ENCODE measurements around the gene UBN1.

Gene UBN1
- total RNA-seq: 100 to 155 (median 124) reads per million in 9 experiments

GRCh38 chr16:4846901-4847773 is at the start of gene UBN1, which contains the start of gene GLYR1:
TSS of gene UBN1 (plus strand) at chr16:4847481. CDS start at chr16:4852918, 5,437 bp downstream.
TSS of gene GLYR1 (minus strand) at chr16:4847288. CDS start at chr16:4847265, 23 bp downstream.
- Mint-ChIP-seq H3K4me1 (ENCODE audit: low read depth in 2 of 2) (peaks cover 30 to 50% of the 10 kb centered on the region in 2 donors), H3K4me3 (peak within 1 kb of the TSS; percentile 89 to 93), H3K27me3 (no peaks in the 10 kb centered on the region), H3K27ac (peak within 1 kb of the TSS; percentile 98 to 99), H3K9me3 (no peaks in the 10 kb centered on the region), H3K36me3 (ENCODE audit: insufficient read depth) (peaks cover 45% of the 10 kb centered on the region)
- DNase-seq: peak; percentile 99 to 100 (median 100)
- ATAC-seq (replicated peaks): peak; percentile 86

GRCh38 chr16:4797805-4798252 is 49.5 kb upstream of the UBN1 start:
- Mint-ChIP-seq H3K4me1 (ENCODE audit: low read depth in 2 of 2) (peaks cover under 1 to 9% of the 10 kb centered on the region in 2 donors), H3K4me3 (no peak overlapping the region), H3K27ac (no peak overlapping the region), H3K36me3 (ENCODE audit: insufficient read depth) (peaks cover 12% of the 10 kb centered on the region), H3K9me3 (no peaks in the 10 kb centered on the region), H3K27me3 (no peaks in the 10 kb centered on the region)
- DNase-seq: no peak
- no peak for ATAC-seq (replicated peaks)

- Mint-ChIP-seq H3K27ac (no peak overlapping the region), H3K36me3 (ENCODE audit: insufficient read depth) (peaks cover 16% of the 10 kb centered on the region), H3K4me1 (ENCODE audit: low read depth in 2 of 2) (peaks cover 4 to 11% of the 10 kb centered on the region in 2 donors), H3K4me3 (no peak overlapping the region), H3K27me3 (no peaks in the 10 kb centered on the region), H3K9me3 (no peaks in the 10 kb centered on the region)
- ATAC-seq (replicated peaks) (no peak), DNase-seq (no peak)
Observed at GRCh38 chr16:4798456-4798855, 48.8 kb upstream of the UBN1 start.

GRCh38 chr16:4799171-4799855 is 48.0 kb upstream of the UBN1 start:
- ATAC-seq (replicated peaks): no peak
- no peaks in the 10 kb centered on the region for H3K27me3 Mint-ChIP-seq
- DNase-seq: no peak
- no peak overlapping the region for H3K4me3 Mint-ChIP-seq
- H3K9me3 Mint-ChIP-seq: no peaks in the 10 kb centered on the region
- H3K4me1 Mint-ChIP-seq (ENCODE audit: low read depth in 2 of 2): peaks cover 4 to 11% of the 10 kb centered on the region in 2 donors
- H3K36me3 Mint-ChIP-seq (ENCODE audit: insufficient read depth): peaks cover 16% of the 10 kb centered on the region
- peak overlapping the region in 1 of 2 donors; percentile 41 for H3K27ac Mint-ChIP-seq

GRCh38 chr16:4800290-4801041 is 46.8 kb upstream of the UBN1 start:
- Mint-ChIP-seq H3K4me3 (peak overlapping the region; percentile 67 to 79), H3K27me3 (no peaks in the 10 kb centered on the region), H3K9me3 (no peaks in the 10 kb centered on the region), H3K4me1 (ENCODE audit: low read depth in 2 of 2) (peaks cover 4 to 11% of the 10 kb centered on the region in 2 donors), H3K27ac (peak overlapping the region in 1 of 2 donors; percentile 96), H3K36me3 (ENCODE audit: insufficient read depth) (peaks cover 24% of the 10 kb centered on the region)
- no peak for ATAC-seq (replicated peaks)
- no peak for DNase-seq

- DNase-seq: no peak
- peaks cover 25% of the 10 kb centered on the region for H3K36me3 Mint-ChIP-seq (ENCODE audit: insufficient read depth)
Observed at GRCh38 chr16:4801051-4801961, 46.0 kb upstream of the UBN1 start.

GRCh38 chr16:4801962-4802658 is 45.2 kb upstream of the UBN1 start, which contains the start of gene ROGDI:
TSS of gene ROGDI (minus strand) at chr16:4802633. CDS start at chr16:4802571, 62 bp downstream.
- peak within 1 kb of the TSS; percentile 79 to 87 for H3K4me3 Mint-ChIP-seq
- H3K9me3 Mint-ChIP-seq: no peaks in the 10 kb centered on the region
- peak; percentile 70 to 82 (median 81) for DNase-seq
- peak within 1 kb of the TSS; percentile 80 to 92 for H3K27ac Mint-ChIP-seq
- H3K4me1 Mint-ChIP-seq (ENCODE audit: low read depth in 2 of 2): peaks cover 4 to 11% of the 10 kb centered on the region in 2 donors
- peaks cover 31% of the 10 kb centered on the region for H3K36me3 Mint-ChIP-seq (ENCODE audit: insufficient read depth)
- peak; percentile 75 for ATAC-seq (replicated peaks)
- H3K27me3 Mint-ChIP-seq: no peaks in the 10 kb centered on the region

More at GRCh38 chr16:4801051-4801961, 46.0 kb upstream of the UBN1 start:
- no peaks in the 10 kb centered on the region for H3K27me3 Mint-ChIP-seq
- H3K4me1 Mint-ChIP-seq (ENCODE audit: low read depth in 2 of 2): peaks cover 4 to 11% of the 10 kb centered on the region in 2 donors
- no peak for ATAC-seq (replicated peaks)
- H3K27ac Mint-ChIP-seq: peak overlapping the region; percentile 80 to 96
- no peaks in the 10 kb centered on the region for H3K9me3 Mint-ChIP-seq
- H3K4me3 Mint-ChIP-seq: peak overlapping the region; percentile 79 to 87

GRCh38 chr16:4802659-4803287 is 44.5 kb upstream of the UBN1 start:
- peak overlapping the region; percentile 79 to 87 for H3K4me3 Mint-ChIP-seq
- peak overlapping the region in 1 of 2 donors; percentile 92 for H3K27ac Mint-ChIP-seq
- peaks cover 4 to 11% of the 10 kb centered on the region in 2 donors for H3K4me1 Mint-ChIP-seq (ENCODE audit: low read depth in 2 of 2)
- ATAC-seq (replicated peaks): peak; percentile 81
- H3K27me3 Mint-ChIP-seq: no peaks in the 10 kb centered on the region
- peaks cover 37% of the 10 kb centered on the region for H3K36me3 Mint-ChIP-seq (ENCODE audit: insufficient read depth)
- no peaks in the 10 kb centered on the region for H3K9me3 Mint-ChIP-seq
- DNase-seq: peak; percentile 87 to 91 (median 89)

- H3K27me3 Mint-ChIP-seq: no peaks in the 10 kb centered on the region
- H3K4me1 Mint-ChIP-seq (ENCODE audit: low read depth in 2 of 2): peaks cover 4 to 11% of the 10 kb centered on the region in 2 donors
- ATAC-seq (replicated peaks): no peak
- peak overlapping the region; percentile 79 to 87 for H3K4me3 Mint-ChIP-seq
- peaks cover 43% of the 10 kb centered on the region for H3K36me3 Mint-ChIP-seq (ENCODE audit: insufficient read depth)
- peak overlapping the region in 1 of 2 donors; percentile 77 for H3K27ac Mint-ChIP-seq
- H3K9me3 Mint-ChIP-seq: no peaks in the 10 kb centered on the region
- no peak for DNase-seq
Observed at GRCh38 chr16:4803401-4803844, 43.9 kb upstream of the UBN1 start.

- Mint-ChIP-seq H3K27me3 (no peaks in the 10 kb centered on the region), H3K4me3 (peak overlapping the region in 1 of 2 donors; percentile 79), H3K4me1 (ENCODE audit: low read depth in 2 of 2) (peaks cover 4 to 11% of the 10 kb centered on the region in 2 donors), H3K27ac (peak overlapping the region in 1 of 2 donors; percentile 51), H3K9me3 (no peaks in the 10 kb centered on the region), H3K36me3 (ENCODE audit: insufficient read depth) (peaks cover 44% of the 10 kb centered on the region)
- ATAC-seq (replicated peaks) (no peak), DNase-seq (no peak)
Observed at GRCh38 chr16:4803898-4804762, 43.2 kb upstream of the UBN1 start.
